Activated T-helper 1 cell treated with anti-CD3 and anti-CD28 coated beads, Interleukin-2, amount 50 U/mL, for 16 hours (primary cell): ENCODE data around the gene BCLAF1.

Source experiments
- DNase-seq, 2 donors: peaks; one replicate each; pipeline ENCODE4 v3.0.0-alpha.2; 2020; ENCODE audit warnings: low read depth in 1 of 2, low spot score in 1 of 2

The BCLAF1 gene, protein sequence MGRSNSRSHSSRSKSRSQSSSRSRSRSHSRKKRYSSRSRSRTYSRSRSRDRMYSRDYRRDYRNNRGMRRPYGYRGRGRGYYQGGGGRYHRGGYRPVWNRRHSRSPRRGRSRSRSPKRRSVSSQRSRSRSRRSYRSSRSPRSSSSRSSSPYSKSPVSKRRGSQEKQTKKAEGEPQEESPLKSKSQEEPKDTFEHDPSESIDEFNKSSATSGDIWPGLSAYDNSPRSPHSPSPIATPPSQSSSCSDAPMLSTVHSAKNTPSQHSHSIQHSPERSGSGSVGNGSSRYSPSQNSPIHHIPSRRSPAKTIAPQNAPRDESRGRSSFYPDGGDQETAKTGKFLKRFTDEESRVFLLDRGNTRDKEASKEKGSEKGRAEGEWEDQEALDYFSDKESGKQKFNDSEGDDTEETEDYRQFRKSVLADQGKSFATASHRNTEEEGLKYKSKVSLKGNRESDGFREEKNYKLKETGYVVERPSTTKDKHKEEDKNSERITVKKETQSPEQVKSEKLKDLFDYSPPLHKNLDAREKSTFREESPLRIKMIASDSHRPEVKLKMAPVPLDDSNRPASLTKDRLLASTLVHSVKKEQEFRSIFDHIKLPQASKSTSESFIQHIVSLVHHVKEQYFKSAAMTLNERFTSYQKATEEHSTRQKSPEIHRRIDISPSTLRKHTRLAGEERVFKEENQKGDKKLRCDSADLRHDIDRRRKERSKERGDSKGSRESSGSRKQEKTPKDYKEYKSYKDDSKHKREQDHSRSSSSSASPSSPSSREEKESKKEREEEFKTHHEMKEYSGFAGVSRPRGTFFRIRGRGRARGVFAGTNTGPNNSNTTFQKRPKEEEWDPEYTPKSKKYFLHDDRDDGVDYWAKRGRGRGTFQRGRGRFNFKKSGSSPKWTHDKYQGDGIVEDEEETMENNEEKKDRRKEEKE

DNA sequence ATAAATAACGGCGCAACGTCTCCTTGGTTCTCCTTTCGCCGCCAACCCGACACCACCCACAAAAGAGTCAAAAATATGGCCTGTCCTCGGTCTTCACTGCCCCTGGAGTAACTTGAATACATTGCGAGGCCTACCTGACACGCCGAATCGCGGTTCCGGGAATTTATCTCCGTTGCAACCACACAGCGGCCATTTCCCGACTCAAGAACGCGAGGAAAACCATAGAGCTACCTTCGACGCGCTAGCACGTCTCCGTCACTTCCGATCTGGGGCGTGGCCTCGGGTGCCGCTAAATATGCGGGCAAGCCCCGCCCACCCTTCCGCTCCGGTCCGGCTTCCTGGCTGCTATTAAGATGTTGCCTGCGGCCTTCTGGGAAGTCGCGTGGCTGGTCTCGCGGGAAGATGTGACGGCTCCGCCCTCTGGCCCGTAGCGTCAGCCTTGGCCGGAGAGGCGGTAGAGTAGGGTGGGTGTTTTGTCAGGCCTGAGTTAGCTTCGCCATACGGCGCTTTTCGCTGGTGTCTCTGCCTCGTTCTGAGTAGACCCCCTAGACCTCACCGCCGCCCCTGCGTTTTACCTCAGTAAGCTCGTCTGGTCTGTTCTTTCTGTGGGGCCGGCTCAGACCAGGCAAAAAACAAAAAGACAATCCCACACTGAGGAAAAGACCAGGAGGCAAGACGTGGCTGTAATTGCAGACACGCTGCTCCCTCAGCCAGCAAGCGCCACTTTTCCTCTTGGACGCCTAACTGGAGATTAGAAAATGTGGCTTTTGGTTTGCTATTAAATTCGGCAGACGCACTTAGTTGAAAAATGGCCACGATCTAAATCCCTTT lies at the start of gene BCLAF1:
Gene BCLAF1 (minus strand): TSS at position 268 of the 831 bp plus-strand sequence. CDS start 9,980 bp downstream, outside the sequence.
- peak; percentile 98 to 99 for DNase-seq

DNA sequence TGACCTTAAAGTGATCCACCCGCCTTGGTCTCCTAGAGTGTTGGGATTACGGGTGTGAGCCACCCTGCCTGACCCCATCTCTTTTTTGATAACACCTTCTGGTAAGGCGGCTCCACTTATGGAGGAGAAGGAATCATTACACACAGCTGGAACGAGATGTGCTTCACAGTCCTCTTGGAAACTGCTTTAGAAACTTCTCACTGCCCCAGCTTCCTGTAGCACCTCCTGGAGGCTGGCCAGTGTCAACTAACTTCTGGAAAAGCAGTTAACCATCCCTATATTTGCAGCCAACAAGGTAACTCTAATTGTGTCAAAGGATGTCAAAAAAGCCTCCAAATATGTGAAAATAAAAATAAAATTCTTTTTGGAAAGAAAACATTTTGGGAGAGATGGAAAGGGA lies 48.8 kb upstream of the BCLAF1 start:
- DNase-seq: no peak

DNA sequence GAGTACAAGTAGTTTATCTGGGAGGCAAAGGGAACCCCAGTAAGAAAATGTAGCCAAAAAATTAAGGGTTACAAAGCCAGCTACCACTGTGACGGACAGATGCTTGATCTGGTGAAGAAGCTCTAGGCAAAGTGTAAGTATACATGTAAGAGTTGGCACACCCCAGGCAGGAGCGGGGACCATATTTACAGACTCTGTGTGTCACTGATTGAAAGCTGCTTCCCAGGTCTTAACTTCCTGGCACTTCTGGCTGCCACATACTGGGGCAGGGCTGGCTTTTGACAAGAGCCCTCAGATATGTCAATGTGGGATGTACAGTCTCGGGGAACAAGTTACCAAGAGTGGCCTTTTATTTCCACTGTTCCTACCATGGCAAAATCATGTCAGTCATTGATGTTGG lies 48.0 kb upstream of the BCLAF1 start:
- DNase-seq: no peak

DNA sequence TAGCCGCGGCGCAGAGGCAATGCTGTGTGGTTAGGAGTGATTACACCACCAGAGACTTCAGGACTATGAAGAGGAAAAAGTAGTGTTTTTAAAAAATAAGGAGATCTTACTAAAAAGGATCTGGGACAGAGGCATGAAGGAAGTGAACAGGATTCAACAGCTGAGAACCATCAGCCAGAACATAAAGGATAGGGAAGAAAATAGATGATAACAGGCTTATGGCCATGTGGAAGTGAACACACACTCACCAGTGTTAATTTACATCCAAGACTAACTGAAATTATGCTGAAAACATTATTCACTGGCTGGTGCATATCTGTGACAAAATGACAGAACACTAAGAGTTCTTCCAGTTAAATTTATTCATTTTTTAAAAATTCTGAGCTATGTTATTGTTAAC lies 47.5 kb upstream of the BCLAF1 start:
- DNase-seq: no peak

DNA sequence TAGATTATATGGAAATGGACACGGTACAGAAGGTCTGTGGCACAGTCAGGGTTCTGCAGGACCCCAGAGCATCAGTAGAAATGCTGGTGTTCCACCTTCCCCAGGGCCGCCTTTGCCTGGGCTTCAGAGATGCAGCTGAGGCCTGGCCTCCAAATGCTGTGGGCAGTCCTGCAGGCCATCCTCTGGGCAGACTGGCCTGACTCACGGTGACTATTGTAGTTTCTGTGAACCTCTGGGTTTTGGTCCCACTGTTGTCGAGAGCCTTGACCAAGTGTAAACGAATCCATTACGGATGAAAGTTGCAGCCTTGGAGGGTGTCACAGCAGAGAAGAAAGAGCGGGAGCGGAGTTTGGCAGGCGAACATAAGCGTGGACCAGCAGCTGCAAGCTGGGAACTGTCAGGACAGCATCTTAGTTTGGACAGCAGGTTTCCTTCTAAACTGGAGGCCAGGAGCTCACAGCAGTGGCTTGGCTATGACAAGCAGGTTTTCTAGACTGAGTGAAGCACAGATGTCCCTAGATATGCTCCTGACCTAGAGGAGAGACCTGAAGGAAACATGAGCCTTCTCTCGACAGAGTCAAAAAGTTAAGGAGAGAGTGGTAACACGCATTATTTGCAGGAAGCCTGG lies 46.2 kb upstream of the BCLAF1 start:
- DNase-seq: no peak

DNA sequence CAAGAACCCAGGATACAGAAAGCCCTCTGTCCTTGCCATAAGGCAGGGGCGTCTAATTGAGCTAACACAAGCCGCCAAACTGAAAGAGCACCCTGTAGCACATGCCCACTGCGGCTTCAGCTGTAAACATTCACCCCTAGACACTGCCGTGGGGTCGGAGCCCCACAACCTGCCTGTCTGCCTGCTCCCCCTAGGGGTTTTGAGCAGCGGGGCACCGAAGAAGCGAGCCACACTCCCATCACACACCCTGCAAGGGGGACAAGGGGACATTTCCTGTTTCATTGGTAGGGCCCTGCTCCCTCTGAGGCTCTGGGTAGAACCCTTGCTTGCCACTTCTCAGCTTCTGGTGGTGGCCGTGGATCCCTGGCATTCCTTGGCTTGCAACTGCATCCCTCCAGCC lies 45.2 kb upstream of the BCLAF1 start:
- DNase-seq: no peak

DNA sequence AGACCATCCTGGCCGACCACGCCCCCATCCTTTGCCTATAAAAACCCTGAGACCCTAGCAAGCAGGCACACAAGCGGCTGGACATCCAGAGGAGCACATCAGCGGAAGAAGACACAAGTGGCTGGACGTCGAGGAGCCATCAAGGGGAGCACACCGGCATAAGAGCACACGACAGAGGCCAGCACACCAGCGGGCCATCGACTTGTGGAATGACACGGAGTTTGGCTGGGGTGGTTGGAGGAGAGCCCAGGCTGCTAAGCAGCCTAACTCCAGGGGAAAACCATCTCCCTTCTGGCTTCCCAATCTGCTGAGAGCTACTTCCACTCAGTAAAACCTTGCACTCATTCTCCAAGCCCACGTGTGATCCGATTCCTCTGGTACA lies 44.8 kb upstream of the BCLAF1 start:
- no peak for DNase-seq

DNA sequence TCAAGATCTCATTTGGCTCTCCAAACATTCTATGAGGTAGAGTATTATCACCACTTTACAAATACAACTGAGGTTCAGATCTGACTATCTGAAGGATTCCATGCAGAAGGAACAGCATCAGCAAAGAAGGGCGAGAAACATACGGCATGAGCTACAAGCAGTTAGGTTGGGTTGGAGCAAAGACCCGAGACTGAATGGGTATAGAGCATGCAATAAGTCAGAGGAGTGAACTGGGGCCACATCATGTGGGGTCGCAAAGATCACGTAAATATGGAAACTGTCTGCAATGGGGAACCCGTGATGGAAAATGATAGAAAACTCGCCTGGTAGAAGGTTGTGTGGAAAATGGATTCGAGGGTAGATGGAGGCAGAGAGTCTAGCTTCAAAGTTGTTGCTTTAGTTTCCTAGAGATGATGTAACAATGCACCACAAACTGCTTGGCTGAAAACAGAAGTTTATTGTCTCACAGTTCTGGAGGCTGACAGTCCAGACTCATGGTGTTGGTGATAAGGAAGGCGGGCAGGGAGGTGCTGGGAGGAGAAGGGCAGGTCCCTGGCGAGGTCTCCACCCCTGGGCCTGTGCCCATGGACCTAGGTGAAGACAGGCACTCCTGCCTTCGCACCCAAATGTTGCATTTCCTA lies 44.3 kb upstream of the BCLAF1 start:
- DNase-seq: no peak

DNA sequence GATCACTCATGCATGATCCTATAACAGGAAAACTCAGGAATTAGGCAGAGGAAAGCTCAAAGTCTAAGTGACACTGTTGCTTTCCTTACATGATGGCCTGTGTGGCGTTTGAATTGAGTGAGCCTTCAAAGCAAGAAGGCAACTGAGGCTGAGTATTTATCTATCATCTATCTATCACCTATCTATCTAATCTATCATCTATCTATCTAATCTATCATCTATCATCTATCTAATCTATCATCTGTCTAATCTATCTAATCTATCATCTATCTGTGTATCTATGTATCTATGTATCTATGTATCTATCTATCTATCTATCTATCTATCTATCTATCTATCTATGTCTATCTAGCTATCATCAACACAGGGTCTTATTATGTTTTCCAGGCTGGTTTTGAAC lies 41.8 kb upstream of the BCLAF1 start:
- DNase-seq: no peak

DNA sequence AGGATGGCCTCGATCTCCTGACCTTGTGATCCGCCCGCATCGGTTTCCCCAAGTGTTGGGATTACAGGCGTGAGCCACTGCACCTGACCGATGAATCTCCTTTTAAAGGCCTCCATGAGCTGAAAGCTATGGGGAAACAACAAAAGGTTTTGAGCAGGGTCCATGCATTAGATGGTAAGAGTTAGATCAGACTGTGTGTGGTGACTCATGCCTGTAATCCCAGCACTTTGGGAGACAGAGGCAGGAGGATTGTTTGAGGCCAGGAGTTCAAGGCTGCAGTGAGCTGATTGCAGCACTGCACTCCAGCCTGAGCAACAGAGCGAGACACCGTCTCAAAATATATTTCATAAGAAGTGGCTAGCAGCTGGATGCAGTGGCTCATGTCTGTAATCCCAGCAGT lies 41.0 kb upstream of the BCLAF1 start:
- no peak for DNase-seq

DNA sequence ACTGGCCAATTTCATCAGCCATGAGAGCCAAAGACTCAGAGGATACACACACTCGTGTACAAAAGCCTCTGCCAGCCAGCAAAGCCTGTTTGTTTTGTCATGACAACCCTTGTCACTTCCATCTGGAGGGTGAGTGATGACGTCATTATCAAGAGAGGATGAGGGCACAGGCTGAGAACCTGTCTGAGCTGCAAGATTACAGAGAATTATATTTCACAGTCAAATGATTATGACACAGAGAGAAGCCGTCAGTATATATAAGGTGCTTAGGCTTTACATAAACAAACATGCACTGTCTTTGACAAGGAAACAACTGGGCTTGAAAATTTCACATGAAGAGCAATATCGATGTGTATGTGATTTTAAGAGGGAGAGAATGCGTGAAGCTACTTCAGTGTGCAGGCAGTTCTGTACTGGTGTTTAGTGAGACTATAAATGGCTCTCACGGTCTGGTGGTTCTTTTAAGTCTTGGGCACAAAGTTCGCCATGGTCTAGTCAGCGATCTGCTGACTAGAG lies 36.5 kb upstream of the BCLAF1 start:
- DNase-seq: no peak

DNA sequence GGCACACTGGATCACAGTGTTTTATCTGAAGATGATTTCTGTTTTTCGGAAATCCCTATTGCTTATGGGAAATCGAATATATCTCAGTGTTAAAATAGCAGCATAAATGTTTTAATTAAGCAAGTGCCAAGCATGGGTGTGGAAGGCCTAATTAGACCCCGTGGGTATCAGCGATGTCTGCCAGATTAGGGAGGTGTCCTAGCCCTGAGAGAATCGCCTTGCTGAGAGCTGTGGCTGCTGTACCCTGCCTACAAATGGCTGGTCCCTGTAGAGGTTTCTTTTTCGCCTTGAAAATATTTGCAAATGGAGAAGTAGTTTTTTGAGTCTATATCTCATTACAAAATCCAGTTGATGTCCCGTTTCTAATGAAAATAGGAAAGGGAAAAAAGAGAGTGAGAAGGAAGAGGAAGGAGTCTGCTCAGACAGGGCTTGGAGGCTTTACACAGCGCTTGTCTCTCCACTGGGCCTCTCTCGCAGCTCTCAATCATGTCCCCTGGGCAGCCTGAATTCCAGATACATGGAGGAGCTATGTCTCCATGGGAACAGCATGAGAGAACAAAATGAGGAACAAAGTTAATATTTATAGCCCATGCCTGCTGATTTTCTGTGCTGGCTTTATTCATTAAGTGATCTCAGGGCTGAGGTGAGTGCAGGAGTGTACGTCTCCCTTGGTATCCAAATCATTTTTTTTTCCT lies 35.2 kb upstream of the BCLAF1 start:
- no peak for DNase-seq

DNA sequence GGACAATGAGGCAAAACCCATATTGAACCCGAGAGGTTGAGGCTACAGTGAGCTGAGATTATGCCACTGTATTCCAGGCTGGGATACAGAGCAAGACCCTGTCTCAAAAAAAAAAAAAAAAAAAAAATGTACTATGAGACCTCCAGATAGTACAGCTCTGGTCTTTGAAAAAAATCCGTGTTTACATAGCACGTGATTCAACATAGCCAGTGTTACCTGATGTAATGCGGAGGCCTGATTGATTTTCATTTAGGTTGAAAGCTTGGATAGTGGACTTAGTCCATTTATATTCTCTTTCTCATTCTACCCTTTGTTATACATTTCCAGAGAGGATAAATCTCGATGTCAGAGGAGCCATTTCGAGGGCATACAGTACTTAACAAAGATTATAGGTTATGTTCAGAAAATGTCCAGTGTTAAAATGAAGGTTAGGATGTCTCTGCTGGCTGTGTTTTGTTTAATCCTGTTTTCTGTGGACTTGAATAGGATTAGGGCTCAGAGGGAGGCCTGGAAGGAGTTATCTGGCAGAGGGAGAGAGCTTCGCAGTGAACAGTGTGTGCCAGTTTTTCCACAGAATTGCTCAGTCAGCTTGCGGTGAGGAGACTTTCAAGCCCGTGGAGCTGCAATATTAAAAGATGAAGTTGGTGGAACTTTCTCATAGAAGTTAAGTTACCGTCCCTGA lies 33.9 kb upstream of the BCLAF1 start:
- DNase-seq: no peak

DNA sequence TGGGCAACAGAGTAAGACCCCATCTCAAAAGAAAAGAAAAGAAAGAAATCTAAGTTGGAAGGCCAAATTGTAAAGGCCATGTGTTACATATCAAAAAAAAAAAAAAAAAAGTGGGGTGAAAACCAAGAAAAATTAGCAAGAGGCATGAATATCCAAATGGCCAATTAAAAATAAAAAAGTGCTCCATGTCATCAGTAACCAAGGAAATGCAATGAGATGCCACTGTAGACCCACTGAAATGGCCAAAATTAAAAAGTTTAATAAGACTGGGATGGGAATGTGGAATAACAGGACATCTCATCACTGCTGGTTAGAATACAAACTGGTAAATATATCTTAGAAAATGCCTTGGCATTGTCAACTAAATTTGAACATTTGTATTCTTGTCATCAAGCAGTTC lies 30.1 kb upstream of the BCLAF1 start:
- no peak for DNase-seq

DNA sequence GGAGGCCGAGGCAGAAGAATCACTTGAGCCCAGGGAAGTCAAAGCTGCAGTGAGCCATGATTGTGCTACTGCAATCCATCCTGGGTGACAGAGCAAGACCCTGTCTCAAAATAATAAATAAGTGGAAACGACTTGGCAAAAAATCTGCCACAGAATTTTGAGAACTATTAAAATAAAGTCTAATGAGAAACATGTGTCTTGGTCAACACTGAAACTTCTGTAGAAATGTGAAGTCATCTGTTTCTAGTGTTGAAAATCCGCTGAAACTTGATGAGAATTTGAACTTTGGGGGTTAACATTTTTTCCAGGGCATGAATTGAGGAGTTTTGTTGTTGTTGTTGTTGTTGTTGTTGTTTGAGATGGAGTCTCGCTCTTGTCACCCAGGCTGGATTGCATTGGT lies 29.0 kb upstream of the BCLAF1 start:
- no peak for DNase-seq

DNA sequence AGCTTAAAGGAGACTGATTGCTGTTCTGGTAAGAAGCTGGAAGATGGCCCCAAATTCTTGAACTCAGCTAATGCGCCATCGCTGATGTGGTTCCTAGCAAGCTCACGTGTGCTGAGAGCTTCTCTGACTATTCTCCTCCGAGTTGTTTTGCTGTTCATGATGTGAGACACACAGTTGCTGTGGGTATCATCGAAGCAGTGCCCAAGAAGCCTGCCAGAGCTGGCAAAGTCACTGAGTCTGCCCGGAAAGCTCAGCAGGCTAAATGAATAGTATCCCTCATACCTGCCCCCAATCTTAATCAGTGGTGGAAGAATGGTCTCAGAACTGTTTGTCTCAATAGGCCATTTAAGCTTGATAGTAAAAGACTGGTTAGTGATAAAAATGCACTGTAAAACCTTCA lies 28.3 kb upstream of the BCLAF1 start:
- DNase-seq: no peak

DNA sequence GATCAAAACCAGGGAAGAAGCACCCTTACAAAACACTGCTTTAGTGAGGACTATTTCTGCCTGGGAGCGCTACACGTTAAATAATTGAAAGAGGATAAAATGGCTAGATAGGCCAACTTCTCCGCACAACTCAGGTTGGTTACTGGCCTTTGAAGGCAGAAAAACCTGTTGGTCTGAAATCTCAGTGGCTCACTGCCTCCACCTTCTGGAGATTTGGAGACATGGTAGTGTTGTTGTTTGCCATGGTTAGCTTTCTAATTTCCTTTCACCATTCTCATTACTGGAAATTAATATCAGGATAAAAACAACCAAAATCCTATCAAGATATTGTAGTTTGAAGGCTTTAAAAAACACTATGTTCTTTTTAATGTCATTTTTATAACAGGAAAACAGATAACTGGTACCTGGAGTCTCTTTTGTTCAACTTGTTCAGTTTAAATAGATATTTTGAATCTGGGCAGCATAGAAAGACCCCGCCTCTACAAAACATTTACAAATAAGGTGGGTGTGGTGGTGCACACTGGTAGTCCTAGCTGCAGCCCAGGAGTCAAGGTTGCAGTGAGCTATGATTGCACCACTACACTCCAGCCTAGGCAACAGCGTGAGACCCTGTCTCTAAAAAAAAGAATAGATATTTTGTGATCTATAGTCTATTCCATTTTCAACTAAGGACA lies 27.5 kb upstream of the BCLAF1 start:
- peak in 1 of 2 donors; percentile 30 for DNase-seq

DNA sequence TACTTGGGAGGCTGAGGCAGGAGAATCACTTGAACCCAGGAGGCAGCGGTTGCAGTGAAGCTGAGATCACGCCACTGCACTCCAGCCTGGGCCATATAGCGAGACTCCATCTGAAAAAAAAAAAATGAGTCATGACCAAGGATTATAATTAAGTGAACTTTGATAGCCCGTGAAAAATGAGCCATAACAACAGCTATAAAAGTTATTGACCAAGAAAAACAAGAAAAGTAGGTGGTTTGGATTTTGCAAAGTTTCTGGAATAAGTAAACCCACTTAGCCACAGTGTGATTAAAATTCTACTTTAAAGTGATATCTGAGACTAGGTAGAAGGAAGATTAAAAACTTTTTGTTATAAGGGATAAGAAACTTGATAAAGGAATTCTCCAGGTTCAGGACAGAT lies 25.9 kb upstream of the BCLAF1 start:
- no peak for DNase-seq

DNA sequence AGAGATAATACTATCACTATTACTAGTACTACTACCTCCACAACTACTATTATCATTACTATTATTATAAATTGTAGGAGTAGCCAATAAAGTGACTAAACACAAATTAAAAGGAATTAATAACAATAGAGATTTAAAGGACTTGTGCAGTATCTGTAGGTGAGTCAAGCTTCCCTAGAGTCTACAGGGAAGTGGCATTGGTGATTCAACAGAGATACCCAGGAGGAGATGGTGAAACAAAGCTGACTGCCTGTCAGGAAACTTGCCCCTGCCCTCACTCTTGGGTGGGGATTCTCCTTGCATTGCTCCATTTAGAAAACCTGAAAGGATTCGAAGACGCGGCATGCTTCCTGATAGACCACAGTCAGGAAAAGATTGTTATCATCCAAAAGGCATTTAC lies 23.3 kb upstream of the BCLAF1 start:
- DNase-seq: no peak
